ENCODE results near the gene LRCH3.

GRCh38 chr3:197912741-197913476 is 121.9 kb downstream of the LRCH3 start:
- TF ChIP-seq CTCF (IDR thresholded peaks at IDR 0.05): no peak
- TF ChIP-seq POLR2A (IDR thresholded peaks at IDR 0.05): no peak
